Effector memory CD4-positive, alpha-beta T cell (primary cell): Measurements from ENCODE around the gene MYCBPAP.

Experiments
- DNase-seq, 3 donors: peaks; one replicate each; pipeline ENCODE4 v3.0.0-alpha.2; 2020
- H3K27ac ChIP-seq: 2 replicates; pipeline ENCODE4 v1.7.0; 2013; ENCODE audit warnings: mild to moderate bottlenecking, low read length, moderate library complexity; ENCODE audit not compliant: insufficient read depth, poor library complexity, severe bottlenecking
- H3K27me3 ChIP-seq: replicated peaks from 2 replicates; pipeline ENCODE4 v1.7.0; 2013; ENCODE audit warnings: mild to moderate bottlenecking, low read length; ENCODE audit not compliant: insufficient read depth, control insufficient read depth, poor library complexity, severe bottlenecking
- H3K36me3 ChIP-seq: 2 replicates; pipeline ENCODE4 v1.7.0; 2013; ENCODE audit warnings: mild to moderate bottlenecking, low read length, moderate library complexity; ENCODE audit not compliant: control insufficient read depth, insufficient read depth
- H3K4me1 ChIP-seq: 2 replicates; pipeline ENCODE4 v1.7.0; 2013; ENCODE audit warnings: low read length, mild to moderate bottlenecking; ENCODE audit not compliant: control insufficient read depth, insufficient read depth, poor library complexity, severe bottlenecking
- H3K4me3 ChIP-seq: 2 replicates; pipeline ENCODE4 v1.7.0; 2013; ENCODE audit warnings: low read length, low read depth, mild to moderate bottlenecking; ENCODE audit not compliant: insufficient read depth, poor library complexity, severe bottlenecking
- H3K9me3 ChIP-seq: 2 replicates; pipeline ENCODE4 v1.7.0; 2013; ENCODE audit warnings: mild to moderate bottlenecking, low read length, moderate library complexity; ENCODE audit not compliant: control insufficient read depth

Gene MYCBPAP

GRCh38 chr17:50535407-50535806 lies 27.2 kb downstream of the MYCBPAP start:
- DNase-seq, result no peak
- Histone ChIP-seq H3K27me3 (peaks cover 24% of the 10 kb centered on the region), H3K36me3 (no peaks in the 10 kb centered on the region), H3K4me1 (peaks cover 13% of the 10 kb centered on the region), H3K4me3 (no peak overlapping the region), H3K27ac (no peak overlapping the region), H3K9me3 (no peaks in the 10 kb centered on the region)

GRCh38 chr17:50536683-50537646 lies 28.7 kb downstream of the MYCBPAP start:
- no peaks in the 10 kb centered on the region for H3K36me3 ChIP-seq
- no peak for DNase-seq
- H3K9me3 ChIP-seq, result no peaks in the 10 kb centered on the region
- no peak overlapping the region for H3K27ac ChIP-seq
- H3K27me3 ChIP-seq, result peaks cover 13% of the 10 kb centered on the region
- peaks cover 13% of the 10 kb centered on the region for H3K4me1 ChIP-seq
- H3K4me3 ChIP-seq, result no peak overlapping the region

- Histone ChIP-seq H3K4me3 (no peak overlapping the region), H3K27ac (no peak overlapping the region), H3K4me1 (peaks cover 9% of the 10 kb centered on the region), H3K9me3 (no peaks in the 10 kb centered on the region), H3K36me3 (no peaks in the 10 kb centered on the region), H3K27me3 (peaks cover 3% of the 10 kb centered on the region)
- no peak for DNase-seq
These were observed 29.7 kb downstream of the MYCBPAP start for GRCh38 chr17:50537721-50538548.

- Histone ChIP-seq H3K27me3 (no peaks in the 10 kb centered on the region), H3K36me3 (no peaks in the 10 kb centered on the region), H3K9me3 (no peaks in the 10 kb centered on the region), H3K27ac (no peak overlapping the region), H3K4me3 (no peak overlapping the region), H3K4me1 (peaks cover 9% of the 10 kb centered on the region)
- DNase-seq, result no peak
These were observed 30.5 kb downstream of the MYCBPAP start for GRCh38 chr17:50538549-50539410.

GRCh38 chr17:50539762-50540559 lies 31.7 kb downstream of the MYCBPAP start:
- no peaks in the 10 kb centered on the region for H3K27me3 ChIP-seq
- peaks cover 4% of the 10 kb centered on the region for H3K4me1 ChIP-seq
- H3K36me3 ChIP-seq, result no peaks in the 10 kb centered on the region
- no peak overlapping the region for H3K27ac ChIP-seq
- H3K4me3 ChIP-seq, result no peak overlapping the region
- no peaks in the 10 kb centered on the region for H3K9me3 ChIP-seq
- DNase-seq, result no peak

- DNase-seq, result no peak
- H3K36me3 ChIP-seq, result no peaks in the 10 kb centered on the region
- H3K4me3 ChIP-seq, result no peak overlapping the region
- H3K4me1 ChIP-seq, result peaks cover 4% of the 10 kb centered on the region
- H3K27me3 ChIP-seq, result no peaks in the 10 kb centered on the region
- H3K9me3 ChIP-seq, result no peaks in the 10 kb centered on the region
- H3K27ac ChIP-seq, result no peak overlapping the region
These were observed 32.5 kb downstream of the MYCBPAP start for GRCh38 chr17:50540560-50541401.

GRCh38 chr17:50541402-50541715 lies 33.1 kb downstream of the MYCBPAP start:
- Histone ChIP-seq H3K4me3 (peak overlapping the region; percentile 56), H3K27ac (peak overlapping the region; percentile 40), H3K36me3 (no peaks in the 10 kb centered on the region), H3K9me3 (no peaks in the 10 kb centered on the region), H3K27me3 (no peaks in the 10 kb centered on the region), H3K4me1 (peaks cover 5% of the 10 kb centered on the region)
- DNase-seq, result no peak

- peak overlapping the region; percentile 40 for H3K27ac ChIP-seq
- DNase-seq, result peak; percentile 65 to 76 (median 70)
- H3K9me3 ChIP-seq, result no peaks in the 10 kb centered on the region
- H3K27me3 ChIP-seq, result no peaks in the 10 kb centered on the region
- no peaks in the 10 kb centered on the region for H3K36me3 ChIP-seq
- peak overlapping the region; percentile 56 for H3K4me3 ChIP-seq
- H3K4me1 ChIP-seq, result peaks cover 11% of the 10 kb centered on the region
These were observed 33.8 kb downstream of the MYCBPAP start for GRCh38 chr17:50541716-50542688.
